ENCODE measurements around the gene GAK. TPM values are rescaled to one million over a fixed set of nuclear protein-coding genes. Genes with fewer than 3 reads are reported as not detected.

The GAK gene
- total and polyA plus RNA-seq, 8 donors = 47.5 to 226 (median 64.8) TPM

DNA sequence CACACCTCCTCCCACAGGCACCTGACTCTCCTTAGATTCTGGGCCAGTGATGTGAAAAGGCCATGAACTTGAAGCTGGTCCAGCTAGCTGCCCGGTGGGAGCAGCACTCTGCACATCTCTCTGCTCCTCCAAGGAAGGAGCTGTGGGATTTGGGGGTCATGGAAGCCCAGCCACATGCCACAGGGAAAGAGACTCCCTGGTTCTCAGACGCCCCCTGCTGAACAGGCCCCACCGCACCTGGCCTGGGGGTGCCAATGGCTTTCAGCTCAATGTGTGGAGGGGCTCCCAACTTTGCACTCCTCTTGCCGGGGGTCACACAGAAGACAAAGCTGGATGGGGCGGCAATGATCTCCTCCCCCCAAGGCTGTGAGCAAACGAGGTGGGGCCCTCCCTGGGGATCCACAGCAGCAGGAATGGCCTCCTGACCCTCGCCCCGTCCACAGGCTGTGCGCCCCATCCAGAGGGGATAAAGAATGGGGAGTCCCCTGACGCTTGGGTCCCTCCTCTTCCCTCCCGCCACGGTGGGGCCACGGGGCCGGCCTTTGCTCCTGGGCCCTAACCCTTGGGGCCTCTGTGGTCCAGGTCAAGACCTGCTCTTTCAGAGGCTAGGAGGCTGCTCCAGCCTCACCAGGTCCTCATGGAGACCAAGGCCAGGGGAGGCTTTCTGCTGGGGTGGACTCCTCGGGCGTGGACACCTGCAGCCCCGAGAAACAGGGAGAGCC is 51.3 kb downstream of the GAK start:
- 87 to 95% methylated on average over 17 of the region's 17 CpGs for WGBS, 2 donors
- H3K4me1 ChIP-seq = no peaks in the 10 kb centered on the region
- intact Hi-C loops (cut with DNase I) = no loop called here
- no peaks in the 10 kb centered on the region for H3K27me3 ChIP-seq
- ATAC-seq (no peak), FAIRE-seq (no peak), DNase-seq (peak in 1 of 6 donors; percentile 60)
- H3K9me3 ChIP-seq = no peaks in the 10 kb centered on the region
- TF ChIP-seq, protein P1, sequence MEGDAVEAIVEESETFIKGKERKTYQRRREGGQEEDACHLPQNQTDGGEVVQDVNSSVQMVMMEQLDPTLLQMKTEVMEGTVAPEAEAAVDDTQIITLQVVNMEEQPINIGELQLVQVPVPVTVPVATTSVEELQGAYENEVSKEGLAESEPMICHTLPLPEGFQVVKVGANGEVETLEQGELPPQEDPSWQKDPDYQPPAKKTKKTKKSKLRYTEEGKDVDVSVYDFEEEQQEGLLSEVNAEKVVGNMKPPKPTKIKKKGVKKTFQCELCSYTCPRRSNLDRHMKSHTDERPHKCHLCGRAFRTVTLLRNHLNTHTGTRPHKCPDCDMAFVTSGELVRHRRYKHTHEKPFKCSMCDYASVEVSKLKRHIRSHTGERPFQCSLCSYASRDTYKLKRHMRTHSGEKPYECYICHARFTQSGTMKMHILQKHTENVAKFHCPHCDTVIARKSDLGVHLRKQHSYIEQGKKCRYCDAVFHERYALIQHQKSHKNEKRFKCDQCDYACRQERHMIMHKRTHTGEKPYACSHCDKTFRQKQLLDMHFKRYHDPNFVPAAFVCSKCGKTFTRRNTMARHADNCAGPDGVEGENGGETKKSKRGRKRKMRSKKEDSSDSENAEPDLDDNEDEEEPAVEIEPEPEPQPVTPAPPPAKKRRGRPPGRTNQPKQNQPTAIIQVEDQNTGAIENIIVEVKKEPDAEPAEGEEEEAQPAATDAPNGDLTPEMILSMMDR (IDR thresholded peaks at IDR 0.05) = no peak
- no peak overlapping the region for H3K27ac ChIP-seq
- H3K36me3 ChIP-seq = peaks cover 2 to 58% (median 19%) of the 10 kb centered on the region in 3 donors
- no peak overlapping the region for H3K4me3 ChIP-seq

DNA sequence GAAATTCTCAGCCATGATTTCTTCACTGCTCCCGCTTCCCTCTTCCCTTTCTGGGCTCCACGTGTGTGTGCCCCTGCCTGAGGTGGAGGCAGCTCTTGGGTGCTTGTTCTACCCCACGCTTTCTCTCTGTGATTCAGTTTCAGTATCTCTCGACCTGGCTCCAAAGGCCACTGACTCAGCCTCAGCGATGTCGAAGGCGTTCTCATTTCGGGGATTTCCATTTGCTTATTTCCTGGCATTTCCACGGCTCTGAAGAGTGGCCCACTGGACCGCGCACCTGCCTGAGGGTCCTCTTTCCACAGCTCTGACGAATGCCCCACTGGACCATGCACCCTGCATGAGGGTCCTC is 52.4 kb downstream of the GAK start:
- 93 to 94% methylated on average over 12 of the region's 12 CpGs for WGBS, 2 donors
- ATAC-seq (no peak), FAIRE-seq (no peak), DNase-seq (no peak)
- Histone ChIP-seq H3K27ac (no peak overlapping the region), H3K27me3 (no peaks in the 10 kb centered on the region), H3K4me3 (no peak overlapping the region), H3K4me1 (no peaks in the 10 kb centered on the region), H3K9me3 (no peaks in the 10 kb centered on the region), H3K36me3 (peaks cover 2 to 62% (median 20%) of the 10 kb centered on the region in 3 donors)
- intact Hi-C loops (cut with DNase I) = no loop called here
- TF ChIP-seq, protein P1 (IDR thresholded peaks at IDR 0.05) = no peak

DNA sequence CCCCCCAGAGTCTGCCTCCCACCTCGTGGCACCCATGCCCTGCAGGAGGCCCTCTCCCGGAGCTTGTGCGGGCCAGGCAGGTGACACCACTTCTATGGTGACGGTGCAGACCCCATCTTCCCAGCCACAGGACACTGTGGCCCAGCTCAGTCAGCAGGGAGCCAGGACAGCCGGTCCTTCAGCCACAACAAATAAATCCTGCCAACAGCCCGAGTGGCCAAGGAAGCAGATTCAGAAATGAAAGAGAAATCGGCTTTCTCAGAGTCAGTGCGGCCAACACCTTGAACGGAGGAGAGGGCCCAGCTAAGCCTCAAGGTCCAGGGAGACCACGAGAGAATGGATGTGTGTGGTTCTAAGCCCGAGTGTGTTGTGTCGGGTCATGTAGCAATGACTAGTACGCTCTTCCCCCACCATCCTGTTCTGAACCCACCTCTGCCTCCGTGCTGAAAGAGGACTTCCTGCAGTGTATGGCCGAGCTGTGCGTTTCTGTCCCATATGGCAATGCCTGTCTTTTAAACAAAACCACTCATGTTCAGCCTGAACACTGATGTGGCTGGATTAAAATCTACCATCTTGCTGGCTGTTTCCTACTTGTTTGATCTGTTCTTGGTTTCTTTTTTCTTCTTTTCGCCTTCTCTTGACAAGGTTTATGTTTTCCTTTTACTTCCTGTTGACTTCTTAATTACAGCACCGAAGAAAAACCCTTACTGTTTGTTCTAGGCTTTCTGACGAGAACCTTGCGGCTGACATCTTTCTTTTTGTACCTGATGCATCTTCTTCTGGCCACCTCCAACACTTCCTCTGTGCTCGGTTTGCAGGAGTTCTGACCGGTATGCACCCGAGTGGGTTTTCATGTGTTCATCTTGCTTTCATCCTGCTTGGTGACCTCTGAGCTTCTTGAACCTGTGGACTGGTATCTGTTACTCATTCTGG is 53.1 kb downstream of the GAK start:
- peaks cover 2 to 58% (median 20%) of the 10 kb centered on the region in 3 donors for H3K36me3 ChIP-seq

DNA sequence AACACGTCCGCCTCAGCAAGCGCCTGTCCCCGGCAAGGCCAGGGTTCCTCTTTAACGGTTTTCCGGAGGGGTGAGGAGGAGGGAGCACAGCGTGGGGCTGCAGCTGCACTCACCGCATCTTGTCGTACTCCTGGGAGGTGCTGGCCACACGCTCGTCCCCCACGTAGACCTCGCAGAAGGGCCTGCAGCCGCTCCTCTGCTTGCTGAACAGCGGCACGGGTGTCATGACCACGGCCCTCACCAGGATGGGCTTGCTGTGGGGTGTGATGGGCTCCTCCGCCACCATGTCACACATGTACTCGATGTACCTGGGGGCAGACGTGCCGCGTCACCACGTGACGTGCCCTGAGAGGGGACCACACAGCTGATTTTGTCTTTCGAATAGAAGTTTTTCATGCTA is 54.6 kb downstream of the GAK start:
- Histone ChIP-seq H3K36me3 (peaks cover 0 to 51% (median 12%) of the 10 kb centered on the region in 3 donors), H3K9me3 (no peaks in the 10 kb centered on the region), H3K4me1 (no peaks in the 10 kb centered on the region), H3K27me3 (no peaks in the 10 kb centered on the region), H3K27ac (no peak overlapping the region), H3K4me3 (no peak overlapping the region)
- intact Hi-C loops (cut with DNase I) = no loop called here
- 90 to 93% methylated on average over 25 of the region's 25 CpGs for WGBS, 2 donors
- FAIRE-seq (no peak), DNase-seq (peak in 1 of 6 donors; percentile 48), ATAC-seq (no peak)
- TF ChIP-seq, protein P1 (IDR thresholded peaks at IDR 0.05) = no peak

More for the DNA sequence above, 53.1 kb downstream of the GAK start:
- FAIRE-seq (no peak), DNase-seq (peak in 1 of 6 donors; percentile 31), ATAC-seq (no peak)
- Histone ChIP-seq H3K4me1 (no peaks in the 10 kb centered on the region), H3K4me3 (no peak overlapping the region), H3K9me3 (no peaks in the 10 kb centered on the region), H3K27ac (no peak overlapping the region), H3K27me3 (no peaks in the 10 kb centered on the region)
- WGBS, 2 donors = 89 to 93% methylated on average over 23 of the region's 23 CpGs
- intact Hi-C loops (cut with DNase I) = no loop called here
- TF ChIP-seq, protein P1 (IDR thresholded peaks at IDR 0.05) = no peak

Measured in pancreas (tissue), 10 donors.